Daoy (cell line): ENCODE measurements around the gene RGS13. TPM values are rescaled to one million over a fixed set of nuclear protein-coding genes. Genes with fewer than 3 reads are reported as not detected.

Experiments
- DNase-seq: peaks from one replicate; pipeline ENCODE4 v3.0.0-alpha.2; 2015; ENCODE audit warnings: low read depth
- total RNA-seq: library from RNA; depleted of rRNA; stranded (reverse); fragments of >200 nt; shearing (Covaris generic); gene quantifications from 2 replicates; pipeline ENCODE4 v1.2.3, GENCODE V29; 2014; rRNA removed

RGS13 gene
- total RNA-seq, result not detected in 2 replicates

GRCh38 chr1:192635939-192636338, at the start of gene RGS13:
Gene RGS13 (plus strand): TSS chr1:192636147. CDS start chr1:192644335, 8,188 bp downstream.
- no peak for DNase-seq

GRCh38 chr1:192587386-192588266, 48.3 kb upstream of the RGS13 start:
- DNase-seq, result no peak

- DNase-seq, result no peak
Measured at GRCh38 chr1:192588546-192588945, 47.4 kb upstream of the RGS13 start.

GRCh38 chr1:192589813-192590212, 46.1 kb upstream of the RGS13 start:
- no peak for DNase-seq

- DNase-seq, result no peak
Measured at GRCh38 chr1:192592517-192592916, 43.4 kb upstream of the RGS13 start.

GRCh38 chr1:192592981-192593708, 42.8 kb upstream of the RGS13 start:
- DNase-seq, result no peak

- no peak for DNase-seq
Measured at GRCh38 chr1:192595299-192595698, 40.6 kb upstream of the RGS13 start.

- no peak for DNase-seq
Measured at GRCh38 chr1:192598589-192598988, 37.4 kb upstream of the RGS13 start.

GRCh38 chr1:192600275-192600674, 35.7 kb upstream of the RGS13 start:
- no peak for DNase-seq

GRCh38 chr1:192601143-192601542, 34.8 kb upstream of the RGS13 start:
- no peak for DNase-seq

GRCh38 chr1:192601567-192601966, 34.4 kb upstream of the RGS13 start:
- DNase-seq, result peak; percentile 32

GRCh38 chr1:192602757-192603156, 33.2 kb upstream of the RGS13 start:
- DNase-seq, result no peak

- DNase-seq, result no peak
Measured at GRCh38 chr1:192603218-192603787, 32.6 kb upstream of the RGS13 start.

GRCh38 chr1:192604979-192605620, 30.8 kb upstream of the RGS13 start:
- DNase-seq, result no peak

GRCh38 chr1:192608671-192609070, 27.3 kb upstream of the RGS13 start:
- no peak for DNase-seq

GRCh38 chr1:192609110-192610079, 26.6 kb upstream of the RGS13 start:
- DNase-seq, result no peak

- DNase-seq, result no peak
Measured at GRCh38 chr1:192610112-192610889, 25.6 kb upstream of the RGS13 start.

- no peak for DNase-seq
Measured at GRCh38 chr1:192615055-192615454, 20.9 kb upstream of the RGS13 start.

GRCh38 chr1:192620071-192620635, 15.8 kb upstream of the RGS13 start:
- no peak for DNase-seq
